GM12878 (cell line): ENCODE data around the gene APPL2.

Experiments
- CHD1 ChIP-seq: IDR thresholded peaks from 2 replicates; pipeline ENCODE4 v1.6.1; 2012; ENCODE audit warnings: low read depth, low read length, improper control_type of control experiment
- EZH2 ChIP-seq: IDR thresholded peaks from 2 replicates; pipeline ENCODE4 v1.6.1; 2012; ENCODE audit warnings: low read depth, mild to moderate bottlenecking, control low read depth, inconsistent platforms, low read length, borderline replicate concordance; ENCODE audit not compliant: control insufficient read depth
- HDAC6 ChIP-seq: fragments of 200-600 bp; sonication (generic); IDR thresholded peaks from one replicate; pipeline ENCODE4 v1.8.0; 2017; ENCODE audit warnings: antibody characterized with exemption; ENCODE audit not compliant: unreplicated experiment
- RCOR1 ChIP-seq: conservative IDR thresholded peaks from 2 replicates; pipeline ENCODE4 v1.6.1; 2012; ENCODE audit warnings: low read depth, low read length, improper control_type of control experiment
- SP1 ChIP-seq: IDR thresholded peaks from one replicate; pipeline ENCODE4 v1.6.1; 2011; ENCODE audit warnings: low read depth, low read length
- STAT3 ChIP-seq: IDR thresholded peaks from 2 replicates; pipeline ENCODE4 v1.6.1; 2011; ENCODE audit warnings: low read depth, low read length, improper control_type of control experiment
- TF ChIP-seq, protein P1 (sequence below), 3 experiments: IDR thresholded peaks in 2 of 3; conservative IDR thresholded peaks in 1 of 3; 2 replicates each; pipeline ENCODE4 v1.5.1; 2011; ENCODE audit warnings: low read depth in 3 of 3, low read length in 3 of 3, mild to moderate bottlenecking in 3 of 3, control low read depth in 2 of 3, moderate library complexity in 2 of 3, inconsistent platforms in 1 of 3, mixed read lengths in 1 of 3; ENCODE audit not compliant: control insufficient read depth in 2 of 3, insufficient read depth in 1 of 3; ENCODE audit errors: extremely low read depth in 1 of 3
- TF ChIP-seq, protein P2 (sequence below): fragments of 450-650 bp; IDR thresholded peaks from 2 replicates; pipeline ENCODE4 v1.6.1; 2016; ENCODE audit warnings: mild to moderate bottlenecking, moderate library complexity, borderline replicate concordance

DNA sequence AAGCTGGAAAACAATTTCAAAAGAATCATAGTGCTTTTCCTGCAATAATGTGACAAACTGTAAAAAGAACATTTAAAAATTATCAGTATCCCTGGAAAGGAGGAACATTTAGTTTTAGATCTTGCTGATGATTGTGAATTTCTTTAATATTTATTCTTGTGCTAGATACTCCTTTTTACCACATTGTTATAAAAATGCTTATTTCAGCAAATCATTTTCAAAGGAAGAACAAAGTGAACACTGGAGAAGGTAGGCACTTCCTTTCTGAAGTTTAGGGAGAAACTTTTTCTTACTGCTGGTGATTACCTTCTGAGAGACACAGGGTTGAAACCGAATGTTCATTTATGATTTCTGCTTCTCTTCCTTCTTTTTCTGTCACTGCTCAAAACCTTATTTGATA, 49.4 kb upstream of the APPL2 start:
- TF ChIP-seq, protein P1, sequence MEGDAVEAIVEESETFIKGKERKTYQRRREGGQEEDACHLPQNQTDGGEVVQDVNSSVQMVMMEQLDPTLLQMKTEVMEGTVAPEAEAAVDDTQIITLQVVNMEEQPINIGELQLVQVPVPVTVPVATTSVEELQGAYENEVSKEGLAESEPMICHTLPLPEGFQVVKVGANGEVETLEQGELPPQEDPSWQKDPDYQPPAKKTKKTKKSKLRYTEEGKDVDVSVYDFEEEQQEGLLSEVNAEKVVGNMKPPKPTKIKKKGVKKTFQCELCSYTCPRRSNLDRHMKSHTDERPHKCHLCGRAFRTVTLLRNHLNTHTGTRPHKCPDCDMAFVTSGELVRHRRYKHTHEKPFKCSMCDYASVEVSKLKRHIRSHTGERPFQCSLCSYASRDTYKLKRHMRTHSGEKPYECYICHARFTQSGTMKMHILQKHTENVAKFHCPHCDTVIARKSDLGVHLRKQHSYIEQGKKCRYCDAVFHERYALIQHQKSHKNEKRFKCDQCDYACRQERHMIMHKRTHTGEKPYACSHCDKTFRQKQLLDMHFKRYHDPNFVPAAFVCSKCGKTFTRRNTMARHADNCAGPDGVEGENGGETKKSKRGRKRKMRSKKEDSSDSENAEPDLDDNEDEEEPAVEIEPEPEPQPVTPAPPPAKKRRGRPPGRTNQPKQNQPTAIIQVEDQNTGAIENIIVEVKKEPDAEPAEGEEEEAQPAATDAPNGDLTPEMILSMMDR (IDR thresholded peaks at IDR 0.05 in 2 of 3, conservative IDR thresholded peaks at IDR 0.05 in 1 of 3; ENCODE audit: control insufficient read depth in 2 of 3, extremely low read depth in 1 of 3, insufficient read depth in 1 of 3, low read depth in 3 of 3, low read length in 3 of 3) = no peak
- TF ChIP-seq STAT3 (no peak), HDAC6 (no peak), SP1 (no peak), EZH2 (no peak), CHD1 (no peak), RCOR1 (no peak)
- TF ChIP-seq, protein P2, sequence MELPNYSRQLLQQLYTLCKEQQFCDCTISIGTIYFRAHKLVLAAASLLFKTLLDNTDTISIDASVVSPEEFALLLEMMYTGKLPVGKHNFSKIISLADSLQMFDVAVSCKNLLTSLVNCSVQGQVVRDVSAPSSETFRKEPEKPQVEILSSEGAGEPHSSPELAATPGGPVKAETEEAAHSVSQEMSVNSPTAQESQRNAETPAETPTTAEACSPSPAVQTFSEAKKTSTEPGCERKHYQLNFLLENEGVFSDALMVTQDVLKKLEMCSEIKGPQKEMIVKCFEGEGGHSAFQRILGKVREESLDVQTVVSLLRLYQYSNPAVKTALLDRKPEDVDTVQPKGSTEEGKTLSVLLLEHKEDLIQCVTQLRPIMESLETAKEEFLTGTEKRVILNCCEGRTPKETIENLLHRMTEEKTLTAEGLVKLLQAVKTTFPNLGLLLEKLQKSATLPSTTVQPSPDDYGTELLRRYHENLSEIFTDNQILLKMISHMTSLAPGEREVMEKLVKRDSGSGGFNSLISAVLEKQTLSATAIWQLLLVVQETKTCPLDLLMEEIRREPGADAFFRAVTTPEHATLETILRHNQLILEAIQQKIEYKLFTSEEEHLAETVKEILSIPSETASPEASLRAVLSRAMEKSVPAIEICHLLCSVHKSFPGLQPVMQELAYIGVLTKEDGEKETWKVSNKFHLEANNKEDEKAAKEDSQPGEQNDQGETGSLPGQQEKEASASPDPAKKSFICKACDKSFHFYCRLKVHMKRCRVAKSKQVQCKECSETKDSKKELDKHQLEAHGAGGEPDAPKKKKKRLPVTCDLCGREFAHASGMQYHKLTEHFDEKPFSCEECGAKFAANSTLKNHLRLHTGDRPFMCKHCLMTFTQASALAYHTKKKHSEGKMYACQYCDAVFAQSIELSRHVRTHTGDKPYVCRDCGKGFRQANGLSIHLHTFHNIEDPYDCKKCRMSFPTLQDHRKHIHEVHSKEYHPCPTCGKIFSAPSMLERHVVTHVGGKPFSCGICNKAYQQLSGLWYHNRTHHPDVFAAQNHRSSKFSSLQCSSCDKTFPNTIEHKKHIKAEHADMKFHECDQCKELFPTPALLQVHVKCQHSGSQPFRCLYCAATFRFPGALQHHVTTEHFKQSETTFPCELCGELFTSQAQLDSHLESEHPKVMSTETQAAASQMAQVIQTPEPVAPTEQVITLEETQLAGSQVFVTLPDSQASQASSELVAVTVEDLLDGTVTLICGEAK = no peak
